Eye (tissue), 1 donor: ENCODE measurements around the gene NPFF.

Source experiments
- DNase-seq: peaks from one replicate; pipeline ENCODE4 v3.0.0-alpha.2; 2015

NPFF gene

DNA sequence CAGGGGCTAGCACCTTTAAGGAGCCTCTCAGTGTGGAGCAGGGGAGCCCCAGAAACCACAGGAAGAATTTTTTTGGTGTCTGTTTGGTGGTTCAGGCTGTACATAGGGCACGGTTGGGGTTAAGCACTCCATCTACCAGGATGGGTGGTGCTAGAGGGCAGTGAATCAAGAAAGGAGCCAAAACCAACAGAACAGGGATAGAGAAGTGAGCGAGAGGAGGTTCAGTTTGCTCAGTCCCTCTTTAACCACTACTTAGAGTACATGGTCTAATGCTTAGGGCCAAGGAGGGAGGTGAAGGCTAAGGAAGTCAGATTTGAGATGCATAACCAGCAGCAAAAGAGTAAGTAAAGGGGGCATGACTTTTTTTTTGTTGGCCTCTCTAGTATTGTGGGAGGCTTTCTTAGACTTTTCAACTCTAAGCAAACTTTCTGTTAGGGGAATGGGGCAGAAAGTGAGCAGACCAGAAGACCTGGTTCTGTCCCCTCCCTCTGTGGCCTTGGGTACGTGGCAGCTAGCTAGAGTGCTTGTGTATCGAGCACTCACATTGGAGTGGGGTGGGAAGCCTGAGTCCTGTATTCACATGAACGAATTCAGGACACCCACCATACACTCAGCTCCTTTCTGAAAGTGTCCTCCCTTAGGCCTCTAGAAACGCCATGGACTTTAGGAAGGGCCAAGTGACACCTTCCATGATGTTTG lies 6.6 kb upstream of the NPFF start:
- DNase-seq: no peak

DNA sequence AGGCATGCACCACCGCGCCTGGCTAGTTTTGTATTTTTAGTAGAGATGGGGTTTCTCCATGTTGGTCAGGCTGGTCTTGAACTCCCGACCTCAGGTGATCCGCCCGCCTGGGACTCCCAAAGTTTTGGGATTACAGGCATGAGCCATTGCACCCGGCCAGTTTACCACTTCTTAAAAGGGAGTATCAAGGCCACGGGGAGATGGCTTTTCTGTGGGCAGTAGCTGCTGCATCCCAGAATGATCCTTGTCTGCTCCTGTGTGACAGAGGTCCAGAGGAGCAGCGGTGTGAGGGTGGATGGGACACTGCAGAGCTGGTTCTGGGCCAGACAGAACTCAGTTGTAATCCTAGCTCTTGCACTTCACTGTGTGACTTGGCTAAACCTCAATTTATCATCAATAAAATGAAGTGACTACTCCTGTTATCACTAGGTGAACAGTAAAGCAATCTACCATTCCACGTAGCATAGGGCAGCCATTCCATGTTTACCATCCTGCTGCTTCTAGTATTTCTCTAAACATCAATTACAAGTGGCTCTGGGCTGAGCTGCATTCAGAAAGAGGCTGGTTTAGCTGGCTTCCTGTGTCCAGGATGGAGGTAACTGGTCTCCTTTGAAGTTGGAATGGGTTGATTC lies 3.0 kb upstream of the NPFF start:
- no peak for DNase-seq

DNA sequence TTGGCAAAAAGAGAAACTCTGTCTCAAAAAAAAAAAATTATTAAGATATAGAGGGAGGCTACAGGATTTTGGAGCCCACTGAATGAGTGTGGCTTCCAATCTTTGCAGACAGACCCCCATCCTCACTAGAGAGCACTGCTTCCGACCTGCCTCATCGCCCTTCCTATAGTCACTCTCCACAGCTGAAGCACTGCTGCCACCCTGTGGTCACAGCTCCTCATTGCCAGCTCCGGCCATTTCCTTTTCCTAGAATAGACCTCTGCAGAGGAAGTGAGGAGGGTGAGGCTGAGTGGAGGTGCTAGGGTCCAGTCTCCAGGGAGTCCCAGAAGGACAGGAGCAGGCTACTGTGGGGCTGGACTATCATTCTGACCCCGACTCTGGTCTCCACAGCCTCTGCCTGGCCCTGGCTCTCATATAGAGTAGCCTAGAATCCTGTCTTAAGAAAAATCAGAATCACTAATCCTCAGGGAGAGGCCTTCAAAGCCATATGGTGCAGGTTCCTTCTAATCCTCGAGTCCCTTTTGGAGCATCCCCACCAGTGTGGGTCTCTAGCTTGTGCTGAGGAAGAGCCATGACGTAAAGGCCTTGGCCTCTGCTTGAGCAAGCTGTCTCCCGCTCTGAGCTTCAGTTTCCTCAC lies 1.4 kb upstream of the NPFF start:
- peak; percentile 96 for DNase-seq

GRCh38 chr12:53507603-53507885 lies 260 bp upstream of the NPFF start:
- no peak for DNase-seq

DNA sequence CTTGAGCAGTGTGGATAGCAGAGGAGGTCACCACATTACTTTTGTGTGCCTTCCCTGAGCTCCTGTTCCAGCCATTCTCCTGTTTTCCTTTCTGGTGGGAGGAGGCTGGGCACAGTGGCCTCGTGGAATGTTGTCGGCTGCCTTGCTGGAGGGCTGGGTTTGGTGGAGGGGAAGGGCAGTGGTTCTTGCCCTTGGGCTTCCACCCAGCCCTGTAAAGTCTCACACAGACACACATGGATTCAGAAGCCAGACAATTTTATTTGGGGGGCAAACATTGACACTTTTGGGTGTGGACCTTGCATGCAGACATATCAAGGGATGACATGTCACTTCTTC lies 866 bp downstream of the NPFF start:
- DNase-seq: no peak

DNA sequence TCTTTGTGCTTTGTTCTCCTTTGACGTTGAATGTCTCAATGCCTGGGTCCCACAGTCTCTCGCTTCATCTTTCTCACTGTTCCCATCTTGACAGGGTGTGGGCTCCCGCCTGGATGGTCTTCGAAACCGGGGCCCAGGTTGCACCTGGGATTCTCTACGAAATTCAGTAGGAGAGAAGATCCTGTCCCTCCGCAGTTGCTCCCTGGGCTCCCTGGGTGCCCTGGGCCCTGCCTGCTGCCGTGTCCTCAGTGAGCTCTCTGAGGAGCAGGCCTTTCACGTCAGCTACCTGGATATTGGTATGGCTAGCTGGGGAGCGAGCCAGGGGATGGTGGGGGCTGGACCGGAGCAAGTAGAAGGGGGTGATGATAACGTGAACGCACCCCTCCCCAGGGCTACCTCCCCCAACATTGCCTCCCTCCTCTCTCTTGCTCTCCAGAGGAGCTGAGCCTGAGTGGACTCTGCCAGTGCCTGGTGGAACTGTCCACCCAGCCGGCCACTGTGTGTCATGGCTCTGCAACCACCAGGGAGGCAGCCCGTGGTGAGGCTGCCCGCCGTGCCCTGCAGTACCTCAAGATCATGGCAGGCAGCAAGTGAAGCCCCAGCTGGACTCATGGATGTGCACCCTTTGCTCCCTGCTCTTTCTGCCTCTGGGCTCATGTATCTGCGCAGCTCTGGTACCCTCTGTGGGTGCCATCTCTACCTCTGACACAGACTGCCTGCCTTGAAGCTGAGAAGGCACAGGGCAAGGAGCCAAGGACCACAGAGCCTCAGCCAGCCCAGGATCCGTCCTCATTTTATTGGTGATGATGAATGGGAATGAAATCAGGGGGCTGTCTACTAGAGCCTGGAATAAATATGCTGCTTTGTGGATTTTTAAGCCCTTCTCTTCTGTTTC lies 1.5 kb downstream of the NPFF start:
- no peak for DNase-seq

- DNase-seq: no peak
Observed at GRCh38 chr12:53505086-53505485, 2.2 kb downstream of the NPFF start.

- DNase-seq: no peak
Observed at GRCh38 chr12:53504004-53504920, 3.0 kb downstream of the NPFF start.

GRCh38 chr12:53502983-53503728 lies 4.1 kb downstream of the NPFF start:
- DNase-seq: no peak

DNA sequence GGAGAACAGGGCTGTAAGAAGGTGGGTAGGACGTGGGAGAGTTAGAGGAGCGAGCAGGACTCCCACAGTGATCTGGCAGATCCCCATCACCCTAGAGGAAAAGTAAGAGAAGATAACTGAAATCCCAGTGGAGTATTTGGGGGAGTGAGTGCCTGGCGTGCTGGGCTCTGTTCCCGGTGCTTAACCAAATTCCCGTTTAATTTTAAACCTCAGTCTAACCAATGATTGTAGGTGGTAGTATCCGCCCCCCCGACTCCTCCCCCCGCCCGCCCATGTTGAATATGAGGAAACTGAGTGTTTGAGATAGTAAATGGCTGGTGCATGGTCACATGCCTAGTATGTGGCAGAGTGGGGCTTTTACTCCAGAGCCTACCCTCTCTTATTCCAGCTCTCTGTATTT lies 5.0 kb downstream of the NPFF start:
- no peak for DNase-seq

DNA sequence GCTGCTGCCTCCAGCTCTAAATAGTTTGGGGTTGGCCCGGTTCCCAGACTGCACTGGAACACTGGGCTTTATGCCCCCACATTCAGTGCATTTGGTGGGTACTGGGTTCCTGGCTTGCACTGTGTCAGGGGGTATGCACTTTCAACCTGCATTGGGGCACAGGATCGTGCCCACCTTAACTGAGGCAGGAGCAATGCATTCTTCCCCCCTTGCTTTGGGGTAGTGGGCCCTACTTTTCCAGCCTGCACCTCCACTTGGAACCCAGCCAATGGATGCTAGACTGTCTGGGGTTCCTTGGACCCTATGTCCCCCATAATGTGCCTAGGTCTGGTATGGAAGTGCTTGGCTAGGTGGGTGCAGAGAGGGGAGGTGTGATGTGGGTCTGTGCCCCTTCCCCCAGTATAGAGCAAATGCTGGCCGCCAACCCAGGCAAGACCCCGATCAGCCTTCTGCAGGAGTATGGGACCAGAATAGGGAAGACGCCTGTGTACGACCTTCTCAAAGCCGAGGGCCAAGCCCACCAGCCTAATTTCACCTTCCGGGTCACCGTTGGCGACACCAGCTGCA lies 5.6 kb downstream of the NPFF start:
- no peak for DNase-seq

GRCh38 chr12:53500776-53501614 lies 6.3 kb downstream of the NPFF start, which contains the start of gene TARBP2:
Gene TARBP2 (plus strand): TSS chr12:53501283. CDS start chr12:53501409, 126 bp downstream.
- peak; percentile 100 for DNase-seq

DNA sequence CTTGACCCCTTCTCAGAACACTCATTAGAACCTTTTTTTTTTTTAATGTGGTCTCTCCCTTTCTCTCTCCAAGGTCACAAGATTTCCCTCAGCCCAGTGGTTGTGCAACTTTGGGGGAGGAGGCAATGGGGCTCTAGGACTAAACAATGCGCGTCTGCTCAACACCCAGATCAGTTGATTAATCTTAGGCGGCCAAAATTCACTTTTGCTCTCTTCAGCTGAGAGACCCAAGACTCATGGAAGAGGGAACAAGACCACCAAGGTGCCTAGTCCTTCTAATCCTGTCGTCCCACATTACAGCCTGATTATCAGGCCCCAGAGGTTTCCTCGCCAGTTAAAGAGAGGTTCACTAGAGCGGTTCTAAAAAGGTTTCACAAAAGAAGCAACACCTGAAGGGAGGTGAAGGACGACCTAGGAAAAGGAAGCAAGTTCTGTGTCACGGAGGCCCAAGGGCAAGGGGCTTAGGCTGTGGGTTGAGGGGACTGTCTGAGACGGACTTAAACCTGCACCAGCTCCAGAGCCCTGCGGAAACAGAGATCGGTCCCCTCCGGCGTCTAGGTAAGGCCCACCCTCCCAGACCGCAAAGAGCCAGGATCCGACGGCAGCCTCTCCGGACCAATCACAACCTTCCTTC lies 7.0 kb downstream of the NPFF start:
- DNase-seq: no peak

- DNase-seq: peak; percentile 82
Observed at GRCh38 chr12:53499266-53500141, 7.8 kb downstream of the NPFF start, which contains the start of gene MAP3K12. Gene MAP3K12 (minus strand): TSS chr12:53499458. CDS start chr12:53487391, 12,067 bp downstream.

DNA sequence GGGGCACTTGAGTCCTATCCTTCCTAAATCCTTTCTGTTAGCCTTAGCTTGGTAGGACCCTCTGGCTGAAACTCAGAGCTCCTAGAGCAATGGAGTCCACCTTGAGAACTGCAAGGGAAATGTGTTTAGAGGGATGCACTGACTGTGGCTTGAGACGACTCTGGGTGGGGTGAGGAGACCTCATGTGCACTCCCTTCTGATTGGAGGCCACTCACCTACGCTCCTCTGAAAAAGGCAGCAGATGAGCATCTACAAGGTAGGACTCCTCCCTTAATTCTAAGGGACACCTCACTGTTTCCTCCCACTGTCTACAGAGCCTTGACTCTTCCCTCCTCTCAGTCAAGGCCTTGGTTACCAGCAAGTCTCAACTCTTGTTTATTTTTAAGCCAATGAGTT lies 9.1 kb downstream of the NPFF start:
- no peak for DNase-seq

DNA sequence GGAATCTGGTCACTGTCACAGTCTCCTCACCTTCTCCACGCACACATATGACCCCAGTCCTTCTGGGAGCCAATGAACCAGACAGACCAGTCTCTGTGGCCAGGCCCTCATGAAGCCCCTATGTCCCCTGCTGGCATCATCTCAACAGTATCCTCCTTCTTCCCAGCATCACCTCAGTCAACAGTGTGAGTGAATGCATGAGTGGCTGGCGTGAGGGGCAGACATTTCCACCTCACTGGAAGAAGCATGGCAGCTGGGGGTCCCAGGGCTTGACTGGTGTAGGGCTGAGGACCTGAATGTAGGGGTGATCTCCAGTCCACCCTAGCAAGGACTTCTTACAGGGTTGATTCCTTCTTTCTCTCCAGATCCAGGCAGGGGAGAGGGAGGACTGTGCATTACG lies 9.8 kb downstream of the NPFF start:
- DNase-seq: no peak

DNA sequence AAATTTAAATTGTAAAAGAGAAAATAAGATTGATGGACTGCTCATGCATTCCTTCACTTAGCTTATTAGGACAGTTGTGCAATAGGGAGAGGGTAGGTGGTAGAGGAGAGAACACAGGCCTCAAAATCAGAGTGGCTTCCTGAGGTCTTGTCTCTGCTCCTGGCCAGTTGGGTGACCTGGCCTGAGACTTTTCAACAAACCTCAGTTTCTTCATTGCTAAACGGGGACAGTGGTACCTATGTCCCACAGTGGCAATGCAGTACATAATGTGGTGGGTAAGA lies 10.6 kb downstream of the NPFF start:
- no peak for DNase-seq

DNA sequence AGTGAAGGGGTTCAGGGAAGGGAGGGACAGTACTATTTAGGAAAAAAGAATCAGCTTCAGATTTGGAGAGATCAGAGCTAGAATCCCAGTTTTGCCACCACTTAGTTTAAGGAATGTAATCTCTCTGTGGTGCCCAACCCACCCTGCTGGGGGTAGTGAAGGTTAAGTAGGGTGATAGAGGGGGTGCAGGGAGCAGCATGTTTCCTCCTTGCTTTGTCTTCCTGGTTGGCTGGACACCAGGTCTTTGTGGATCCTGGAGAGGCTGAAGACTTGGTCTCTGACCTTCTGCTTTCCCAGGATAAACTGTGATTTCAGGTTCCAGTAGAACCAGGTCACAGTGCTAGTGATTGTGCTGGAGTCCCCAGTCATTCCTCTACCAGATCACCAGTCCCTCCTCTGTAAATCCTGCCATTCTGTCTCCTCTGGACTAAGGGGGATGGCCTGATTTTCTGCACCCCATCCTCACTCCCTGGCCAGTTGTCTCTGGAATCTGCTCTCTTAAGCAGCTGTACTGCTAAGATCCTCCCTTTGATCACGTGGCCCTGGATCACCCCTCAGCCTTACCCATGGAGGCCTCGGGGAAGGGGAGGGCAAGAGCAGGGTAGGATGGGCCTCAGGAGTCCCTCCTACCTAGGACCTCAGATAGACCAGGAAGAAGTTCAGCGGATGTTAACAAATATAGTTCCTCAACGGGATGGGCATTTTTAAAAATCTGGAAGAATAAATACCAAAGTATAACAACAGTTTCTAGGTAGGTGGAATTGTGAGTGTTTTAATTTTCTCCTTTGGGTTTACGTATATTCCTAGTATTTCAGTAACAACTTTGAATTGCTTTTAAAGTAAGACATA lies 11.2 kb downstream of the NPFF start:
- peak; percentile 86 for DNase-seq
